ENCODE measurements around the gene HELZ2. TPM values are rescaled to one million over a fixed set of nuclear protein-coding genes. Genes with fewer than 3 reads are reported as not detected.

Gene HELZ2
- total and polyA plus RNA-seq, 8 donors, result 14.0 to 53.3 (median 22.2) TPM

GRCh38 chr20:63566395-63567135, 7.5 kb downstream of the HELZ2 start:
- no peak overlapping the region for H3K27ac ChIP-seq
- ATAC-seq, result no peak
- peaks cover 0 to 35% of the 10 kb centered on the region in 2 donors for H3K4me1 ChIP-seq
- H3K36me3 ChIP-seq, result peaks cover 0 to 91% of the 10 kb centered on the region in 2 donors
- intact Hi-C loops (cut with DNase I), result no loop called here
- no peak for TF ChIP-seq CTCF (IDR thresholded peaks at IDR 0.05)
- no peak for DNase-seq
- H3K9me3 ChIP-seq, result no peaks in the 10 kb centered on the region
- H3K27me3 ChIP-seq, result peaks cover 0 to 39% of the 10 kb centered on the region in 2 donors
- H3K4me3 ChIP-seq, result no peak overlapping the region

- Histone ChIP-seq H3K27ac (no peak overlapping the region), H3K9me3 (no peaks in the 10 kb centered on the region), H3K4me3 (no peak overlapping the region), H3K36me3 (peaks cover 0 to 96% of the 10 kb centered on the region in 2 donors), H3K27me3 (peaks cover 0 to 36% of the 10 kb centered on the region in 2 donors), H3K4me1 (peaks cover 0 to 35% of the 10 kb centered on the region in 2 donors)
- ATAC-seq (no peak), DNase-seq (no peak)
- intact Hi-C loops (cut with DNase I), result no loop called here
- no peak for TF ChIP-seq CTCF (IDR thresholded peaks at IDR 0.05)
These were observed 8.2 kb downstream of the HELZ2 start for GRCh38 chr20:63565699-63566335.

- Histone ChIP-seq H3K4me1 (peaks cover 0 to 32% of the 10 kb centered on the region in 2 donors), H3K9me3 (no peaks in the 10 kb centered on the region), H3K27ac (no peak overlapping the region), H3K27me3 (peaks cover 0 to 29% of the 10 kb centered on the region in 2 donors), H3K36me3 (peaks cover 0 to 96% of the 10 kb centered on the region in 2 donors), H3K4me3 (no peak overlapping the region)
- DNase-seq (no peak), ATAC-seq (no peak)
- intact Hi-C loops (cut with DNase I), result no loop called here
- TF ChIP-seq CTCF (IDR thresholded peaks at IDR 0.05), result no peak
These were observed 8.9 kb downstream of the HELZ2 start for GRCh38 chr20:63565021-63565698.

- Histone ChIP-seq H3K27ac (no peak overlapping the region), H3K4me3 (no peak overlapping the region), H3K9me3 (no peaks in the 10 kb centered on the region), H3K36me3 (peaks cover 0 to 95% of the 10 kb centered on the region in 2 donors), H3K4me1 (peaks cover 0 to 23% of the 10 kb centered on the region in 2 donors), H3K27me3 (peaks cover 0 to 23% of the 10 kb centered on the region in 2 donors)
- DNase-seq (no peak), ATAC-seq (no peak)
- intact Hi-C loops (cut with DNase I), result no loop called here
- no peak for TF ChIP-seq CTCF (IDR thresholded peaks at IDR 0.05)
These were observed 9.8 kb downstream of the HELZ2 start for GRCh38 chr20:63564036-63564810.

Data from left lung (tissue), 10 donors.